C4-2B (cell line): Measurements from ENCODE around the gene CMTR2.

ENCODE experiments used
- H3K27ac ChIP-seq: fragments of 450-650 bp; 2 replicates; pipeline ENCODE4 v1.5.1; 2017
- CTCF ChIP-seq: fragments of 450-650 bp; conservative IDR thresholded peaks from 2 replicates; pipeline ENCODE4 v1.5.1; 2017; ENCODE audit warnings: mild to moderate bottlenecking
- ZFX ChIP-seq: fragments of 450-650 bp; IDR thresholded peaks from 2 replicates; pipeline ENCODE4 v1.6.1; 2017

The CMTR2 gene

GRCh38 chr16:71264299-71264698 lies 24.9 kb downstream of the CMTR2 start:
- no peak overlapping the region for H3K27ac ChIP-seq
- TF ChIP-seq ZFX, result no peak
- TF ChIP-seq CTCF, result no peak

- H3K27ac ChIP-seq, result no peak overlapping the region
- TF ChIP-seq ZFX, result no peak
- TF ChIP-seq CTCF, result no peak
These were observed 25.6 kb downstream of the CMTR2 start for GRCh38 chr16:71263582-71263981.

- no peak overlapping the region for H3K27ac ChIP-seq
These were observed 26.8 kb downstream of the CMTR2 start for GRCh38 chr16:71262391-71262790.

GRCh38 chr16:71260995-71261394 lies 28.2 kb downstream of the CMTR2 start:
- TF ChIP-seq CTCF, result no peak
- no peak for TF ChIP-seq ZFX
- no peak overlapping the region for H3K27ac ChIP-seq

More at GRCh38 chr16:71262391-71262790, 26.8 kb downstream of the CMTR2 start:
- no peak for TF ChIP-seq ZFX
- no peak for TF ChIP-seq CTCF

- TF ChIP-seq CTCF (no peak), ZFX (no peak)
- no peak overlapping the region for H3K27ac ChIP-seq
These were observed 30.1 kb downstream of the CMTR2 start for GRCh38 chr16:71259086-71259485.

- TF ChIP-seq ZFX (no peak), CTCF (no peak)
These were observed 30.8 kb downstream of the CMTR2 start for GRCh38 chr16:71258372-71258771.

GRCh38 chr16:71257768-71258167 lies 31.4 kb downstream of the CMTR2 start:
- TF ChIP-seq ZFX (no peak), CTCF (no peak)
- no peak overlapping the region for H3K27ac ChIP-seq

More at GRCh38 chr16:71258372-71258771, 30.8 kb downstream of the CMTR2 start:
- H3K27ac ChIP-seq, result no peak overlapping the region
